ENCODE data around the gene ADAMTS15.

DNA sequence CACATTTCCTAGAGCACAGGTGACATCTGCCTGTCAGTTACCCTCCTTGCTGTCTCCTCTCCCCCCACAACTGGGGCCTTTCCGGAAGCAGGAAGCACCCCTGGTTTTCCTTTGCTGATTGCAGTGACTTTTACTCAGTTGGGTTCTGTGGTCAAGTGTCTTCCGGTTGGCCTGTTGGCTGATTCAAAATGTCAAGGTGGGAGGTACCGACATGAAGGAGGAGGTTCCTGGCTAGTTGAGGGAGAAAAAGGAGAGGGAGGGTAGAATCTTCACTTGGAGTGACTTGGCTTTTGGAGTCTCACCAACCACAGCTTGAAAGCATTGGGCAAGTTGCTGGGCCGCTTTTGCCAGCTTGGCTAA is 9.3 kb upstream of the ADAMTS15 start:
- TF ChIP-seq CTCF (IDR thresholded peaks at IDR 0.05) = no peak
- TF ChIP-seq POLR2A (IDR thresholded peaks at IDR 0.05) = no peak
